GM18519 (cell line): ENCODE measurements around the gene TMEM100.
A peak's percentile ranks its signal among the peaks of the same experiment; 100 is the strongest.

Source experiments
- ATAC-seq: cut with Tn5 transposase; IDR thresholded peaks from one replicate; pipeline ENCODE4 v1.9.1; 2021; ENCODE audit warnings: mild to moderate bottlenecking, moderate library complexity; ENCODE audit not compliant: unreplicated experiment, low FRiP score

Gene TMEM100, protein sequence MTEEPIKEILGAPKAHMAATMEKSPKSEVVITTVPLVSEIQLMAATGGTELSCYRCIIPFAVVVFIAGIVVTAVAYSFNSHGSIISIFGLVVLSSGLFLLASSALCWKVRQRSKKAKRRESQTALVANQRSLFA

DNA sequence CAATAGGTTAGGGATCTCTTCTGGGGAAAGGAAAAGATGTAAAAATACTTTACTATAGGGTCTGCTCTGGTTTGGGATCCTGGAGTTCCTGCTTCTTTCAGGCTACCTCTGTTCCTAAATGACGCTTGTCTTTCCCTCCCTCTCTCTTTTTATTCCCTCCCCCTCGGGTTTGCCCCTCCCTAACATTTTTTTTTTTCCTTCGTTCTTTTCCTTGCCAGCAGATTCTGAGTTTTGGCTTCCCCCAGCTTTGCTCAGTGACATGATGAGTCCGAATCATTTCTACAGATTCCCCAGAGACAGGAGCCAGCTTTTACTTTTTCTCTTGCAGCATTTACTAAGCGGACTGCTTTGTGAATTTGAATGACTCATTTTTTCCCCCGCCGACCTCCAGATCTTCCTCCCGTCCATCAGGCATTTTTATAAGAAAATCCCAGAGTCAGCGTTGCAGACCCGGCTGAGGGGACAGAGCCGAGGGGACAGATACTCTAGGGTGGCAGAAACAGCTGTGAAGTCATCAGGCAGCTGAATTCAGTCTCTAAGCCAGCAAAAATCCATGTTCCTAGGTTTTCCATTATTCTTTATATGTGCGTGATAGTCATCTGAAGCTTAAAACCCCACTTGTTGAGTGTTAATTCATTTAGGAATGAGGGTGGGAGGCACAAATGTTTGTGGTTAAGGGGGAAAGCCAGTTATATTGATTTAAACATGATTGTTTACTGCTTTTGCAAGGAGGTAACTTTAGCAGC, at the start of gene TMEM100:
Gene TMEM100, minus strand, starts transcription at position 123 of the 746 bp plus-strand sequence. CDS start 1,794 bp downstream, outside the sequence.
- ATAC-seq: no peak

DNA sequence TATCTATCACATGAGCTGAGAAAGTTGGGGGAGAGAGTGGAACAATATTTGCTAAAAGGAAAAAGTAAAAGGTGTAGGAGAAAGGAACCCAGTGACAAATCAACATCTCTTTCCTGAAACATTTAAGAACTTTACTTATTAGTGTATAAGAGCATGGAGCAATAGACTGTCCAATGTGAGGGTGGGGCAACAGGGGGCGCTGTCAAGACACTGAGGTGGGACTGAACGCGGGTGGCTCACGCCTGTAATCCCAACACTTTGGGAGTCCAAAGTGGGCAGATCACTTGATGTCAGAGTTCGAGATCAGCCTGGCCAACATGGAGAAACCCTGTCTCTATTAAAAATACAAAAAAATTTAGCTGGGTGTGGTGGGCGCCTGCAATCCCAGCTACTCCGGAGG, 49.4 kb upstream of the TMEM100 start:
- no peak for ATAC-seq

DNA sequence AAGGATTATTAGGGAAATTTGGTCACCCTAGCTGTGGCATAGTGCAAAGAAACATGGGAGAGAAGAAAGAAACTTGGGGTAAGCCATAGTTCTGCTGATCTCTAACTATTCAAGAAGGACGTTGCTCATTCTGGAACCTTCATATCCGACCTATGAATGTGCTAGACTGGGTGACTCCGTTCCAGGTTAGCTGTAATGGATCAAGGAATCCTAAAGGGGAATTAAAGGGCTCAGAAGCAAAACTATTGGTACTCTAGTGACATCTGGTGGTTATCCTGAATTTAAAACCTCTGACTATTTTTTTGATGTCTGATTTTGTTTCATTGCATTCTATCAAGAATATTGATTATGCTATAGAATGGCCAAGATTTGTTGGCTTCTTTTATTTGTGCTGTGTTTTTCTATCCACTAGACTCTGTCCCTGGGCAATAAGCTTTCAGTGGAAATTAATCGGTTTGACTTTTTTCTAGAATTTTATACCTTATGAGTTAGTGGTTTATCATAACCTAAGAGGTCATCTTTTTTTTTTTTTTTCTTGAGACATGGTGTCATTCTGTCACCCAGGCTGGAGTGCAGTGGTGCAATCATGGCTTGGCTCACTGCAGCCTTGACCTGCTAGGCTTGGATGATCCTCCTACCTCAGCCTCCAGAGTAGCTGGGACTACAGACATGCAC, 47.7 kb upstream of the TMEM100 start:
- no peak for ATAC-seq

DNA sequence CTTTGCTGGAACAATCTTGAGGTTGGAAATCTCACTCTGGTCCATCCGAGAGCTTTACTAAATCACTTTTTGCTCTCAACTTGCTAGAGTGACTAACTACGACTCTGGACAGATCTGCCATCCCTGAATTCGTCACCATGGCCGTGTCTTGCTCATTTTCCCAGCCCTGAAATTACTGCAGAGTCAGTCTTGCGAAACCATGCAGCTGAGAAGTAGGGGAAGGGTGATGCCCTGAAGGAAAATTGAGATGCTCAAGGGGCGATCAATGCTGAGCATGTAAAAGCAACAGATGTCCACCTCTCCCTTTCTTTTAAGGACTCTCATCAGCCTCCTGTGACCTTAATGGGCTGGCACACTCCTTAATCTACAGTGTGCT, 46.9 kb upstream of the TMEM100 start:
- no peak for ATAC-seq

DNA sequence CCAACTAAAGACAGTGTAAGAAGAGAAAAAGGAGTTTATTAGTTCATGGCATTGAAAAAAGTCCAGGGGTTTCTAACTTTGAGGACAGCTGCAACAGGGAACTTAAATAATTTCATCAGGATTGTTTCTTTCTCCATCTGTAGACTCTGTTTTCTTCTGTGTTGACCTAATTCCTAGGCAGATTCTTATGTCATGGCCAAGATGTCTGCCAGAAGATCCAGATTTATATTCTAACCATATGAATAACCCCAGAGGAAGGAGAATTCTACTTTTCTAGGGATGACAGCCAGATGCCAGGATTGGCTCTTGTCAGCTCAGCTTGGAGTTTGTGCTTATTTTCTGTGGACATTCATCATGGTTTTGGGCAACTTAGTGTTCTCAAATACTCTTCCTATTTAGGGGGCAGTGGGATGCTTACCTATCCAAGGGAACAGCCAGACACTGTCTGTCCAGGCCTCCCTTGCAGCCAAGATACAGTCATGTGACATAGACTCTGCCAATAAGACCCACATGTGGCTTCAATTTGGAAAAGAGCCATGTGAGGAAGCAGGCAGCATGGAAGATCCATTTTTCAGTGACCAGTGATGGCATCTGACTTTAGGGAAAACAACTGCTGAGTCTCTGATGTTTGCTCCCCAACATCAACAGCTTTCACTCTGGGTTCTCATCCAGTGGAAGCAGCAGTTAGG, 46.4 kb upstream of the TMEM100 start:
- no peak for ATAC-seq

DNA sequence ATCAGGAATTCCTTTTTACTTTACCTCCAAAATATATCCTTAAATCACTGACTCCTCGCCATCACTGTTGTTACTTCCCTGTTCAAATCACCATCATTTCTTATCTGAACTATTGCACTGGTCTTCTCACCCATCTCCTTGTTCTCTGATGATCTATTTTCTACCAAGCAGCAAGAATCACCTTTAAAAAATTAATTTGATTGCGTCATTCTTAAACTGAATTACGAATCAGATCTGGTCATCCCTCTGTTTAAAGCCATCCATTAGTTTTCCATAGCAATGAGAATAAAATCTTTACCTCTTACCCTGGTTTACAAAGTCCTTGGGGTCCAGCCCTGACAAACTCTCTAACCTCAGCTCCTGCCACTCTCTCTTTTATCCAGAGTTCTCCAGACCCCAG, 42.8 kb upstream of the TMEM100 start:
- ATAC-seq: no peak

DNA sequence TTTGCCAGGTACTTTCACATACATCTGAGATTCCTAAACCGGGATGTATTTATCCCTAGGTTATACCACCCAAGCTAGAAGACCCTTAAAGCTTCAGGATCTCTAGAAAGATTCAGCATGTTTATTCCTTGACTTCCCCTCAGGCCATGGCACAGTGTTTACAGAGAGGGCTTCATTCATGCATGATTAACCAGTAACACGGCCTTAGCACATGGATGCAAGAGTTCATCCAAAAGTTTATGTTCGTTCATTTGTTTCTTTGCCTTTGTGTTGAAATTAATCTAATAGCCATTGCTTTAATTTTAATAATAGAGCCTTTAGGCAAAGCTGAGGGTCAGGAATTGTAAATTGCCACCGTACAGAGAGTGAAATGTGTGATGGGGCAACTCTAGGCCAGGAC, 41.9 kb upstream of the TMEM100 start:
- ATAC-seq: no peak

DNA sequence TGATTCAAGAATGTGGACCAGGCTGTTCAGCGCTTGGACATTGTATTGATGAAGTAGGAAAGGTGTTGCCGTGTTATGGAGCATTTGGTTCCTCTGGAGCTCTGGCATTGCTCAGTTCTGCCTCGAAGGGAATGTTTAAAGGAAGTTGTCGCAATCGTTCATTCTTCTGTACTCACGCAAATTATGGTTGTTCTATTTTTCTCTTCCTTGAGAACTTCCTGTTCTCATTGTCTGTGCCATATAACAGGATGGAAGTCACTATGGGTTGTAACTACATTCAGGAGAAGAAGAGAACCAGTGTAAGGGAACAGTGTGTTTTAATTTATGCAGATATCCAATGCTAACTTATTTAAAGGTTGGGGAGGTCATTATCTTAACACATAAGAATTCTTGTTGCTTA, 41.2 kb upstream of the TMEM100 start:
- no peak for ATAC-seq

DNA sequence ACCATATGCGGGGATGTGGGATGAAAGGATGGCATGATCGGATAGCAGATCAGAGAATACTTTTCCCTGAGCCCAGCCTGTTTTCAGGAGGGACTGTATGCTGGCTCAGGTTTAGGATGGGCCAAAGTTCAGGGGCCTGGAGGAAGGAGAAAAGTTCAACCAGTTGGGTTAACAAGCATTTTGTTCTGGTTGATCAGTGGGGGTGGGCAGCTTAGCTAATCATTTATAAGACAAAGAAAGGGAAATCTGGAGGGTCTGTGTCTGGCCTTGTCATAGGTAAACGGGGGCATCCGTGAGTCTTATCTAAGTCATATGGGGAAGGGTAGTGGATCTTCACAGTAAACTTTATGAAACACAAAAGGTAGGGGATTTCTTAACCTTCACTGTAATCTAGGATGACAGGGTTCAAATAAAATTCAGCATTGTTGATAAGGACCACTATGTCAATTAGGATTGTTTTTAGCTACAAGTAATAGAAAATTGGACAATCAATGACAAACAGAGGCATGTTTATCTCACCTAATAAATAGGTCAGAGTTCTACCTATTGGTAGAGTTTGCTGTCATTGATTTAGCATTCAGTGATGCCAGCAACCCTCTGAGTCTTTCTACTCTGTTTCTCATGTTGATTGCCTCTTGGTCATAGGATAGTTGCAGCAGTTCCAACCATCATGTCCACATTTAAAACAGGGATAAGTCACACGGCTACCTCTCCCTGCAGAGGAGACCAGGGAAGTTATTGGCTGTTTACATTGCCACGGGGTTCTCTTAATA, 39.6 kb upstream of the TMEM100 start:
- no peak for ATAC-seq

DNA sequence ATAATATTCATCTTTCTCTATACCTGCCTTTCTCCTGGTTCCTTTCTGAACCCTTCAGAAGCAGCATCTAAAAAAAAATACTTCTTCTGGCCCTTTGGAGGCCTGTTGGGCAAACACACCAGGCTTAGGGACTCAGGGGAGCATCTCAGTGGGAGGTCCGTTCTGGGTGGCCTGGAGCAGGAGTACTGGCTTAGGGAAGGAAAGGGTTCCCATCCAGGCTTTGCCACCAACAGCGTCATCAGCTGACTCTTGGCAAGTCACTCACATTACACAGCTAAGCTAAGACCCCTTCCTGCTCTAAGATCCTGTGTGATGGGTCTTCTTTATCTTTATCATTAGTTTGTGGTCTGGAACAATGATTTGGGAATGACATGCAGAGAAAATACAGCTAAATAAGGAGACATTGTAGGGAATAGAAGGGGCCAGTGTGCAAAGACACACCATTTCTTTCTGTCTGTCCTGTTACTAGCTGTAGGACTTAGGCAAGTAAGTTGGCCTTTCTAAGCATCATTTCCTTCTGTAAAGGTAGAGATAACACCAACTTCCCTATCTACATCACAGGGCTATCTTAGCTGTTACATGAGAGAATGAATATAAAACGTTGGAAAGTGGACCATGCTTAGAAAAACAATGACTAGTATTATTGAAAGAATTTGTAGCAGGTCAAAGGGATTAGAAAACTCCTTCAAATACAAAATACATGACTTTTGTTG, 38.1 kb upstream of the TMEM100 start:
- ATAC-seq: no peak

DNA sequence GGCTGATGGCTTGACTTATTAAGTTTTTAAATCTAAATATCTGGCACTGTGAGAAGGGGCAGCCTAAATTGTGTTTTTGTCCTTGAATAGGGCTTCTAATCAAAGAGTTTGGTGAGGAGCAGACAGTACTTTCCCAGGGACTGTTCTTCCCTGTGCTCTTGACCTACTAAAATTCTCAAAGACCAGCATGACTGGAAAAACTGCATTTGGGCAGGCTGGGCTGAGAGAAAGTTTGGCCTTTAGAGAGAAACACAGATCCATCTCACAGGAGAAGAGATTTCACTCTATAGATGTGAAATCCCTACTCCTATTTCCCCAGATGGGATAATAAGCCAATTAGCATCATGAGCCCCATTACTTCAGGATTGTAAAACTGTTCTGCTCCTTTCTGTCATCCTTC, 35.5 kb upstream of the TMEM100 start:
- no peak for ATAC-seq

DNA sequence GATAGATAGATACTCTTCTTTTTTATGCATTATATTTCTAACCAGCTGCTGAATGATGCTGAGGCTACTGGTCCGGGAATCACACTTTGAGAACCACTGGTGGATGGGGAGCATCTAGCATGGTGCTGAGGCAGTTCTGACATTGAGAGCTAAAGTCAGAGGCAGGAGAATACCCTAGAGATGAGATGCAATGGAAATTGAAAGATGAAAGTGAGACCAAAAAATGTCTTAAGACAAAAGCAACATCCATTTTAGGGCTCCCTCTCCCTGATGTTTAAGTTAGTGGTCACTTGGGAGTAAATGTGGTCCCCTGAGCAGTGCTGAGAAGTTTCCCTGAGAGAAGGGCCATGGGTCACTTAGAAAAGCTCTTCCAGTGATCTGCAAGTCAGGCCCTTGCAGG, 35.0 kb upstream of the TMEM100 start:
- ATAC-seq: no peak

DNA sequence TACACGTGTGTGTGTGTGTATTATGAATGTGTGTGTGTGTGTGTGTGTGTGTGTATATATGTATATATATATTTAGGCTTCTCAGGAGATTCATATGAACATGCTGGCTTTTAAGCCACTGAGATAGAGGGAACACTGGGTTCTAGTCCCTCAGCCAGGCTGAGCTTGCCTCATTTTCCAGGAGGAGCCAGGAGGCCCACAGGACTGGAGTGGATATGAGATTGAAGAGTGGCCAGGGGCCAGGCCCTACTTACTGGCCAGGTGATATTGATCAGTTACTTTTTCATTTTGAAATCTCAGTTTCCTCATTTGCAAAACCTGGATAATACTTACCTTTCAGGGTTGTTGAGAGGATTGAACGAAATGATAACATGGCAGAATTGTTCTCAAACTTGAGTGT, 34.0 kb upstream of the TMEM100 start:
- ATAC-seq: no peak

DNA sequence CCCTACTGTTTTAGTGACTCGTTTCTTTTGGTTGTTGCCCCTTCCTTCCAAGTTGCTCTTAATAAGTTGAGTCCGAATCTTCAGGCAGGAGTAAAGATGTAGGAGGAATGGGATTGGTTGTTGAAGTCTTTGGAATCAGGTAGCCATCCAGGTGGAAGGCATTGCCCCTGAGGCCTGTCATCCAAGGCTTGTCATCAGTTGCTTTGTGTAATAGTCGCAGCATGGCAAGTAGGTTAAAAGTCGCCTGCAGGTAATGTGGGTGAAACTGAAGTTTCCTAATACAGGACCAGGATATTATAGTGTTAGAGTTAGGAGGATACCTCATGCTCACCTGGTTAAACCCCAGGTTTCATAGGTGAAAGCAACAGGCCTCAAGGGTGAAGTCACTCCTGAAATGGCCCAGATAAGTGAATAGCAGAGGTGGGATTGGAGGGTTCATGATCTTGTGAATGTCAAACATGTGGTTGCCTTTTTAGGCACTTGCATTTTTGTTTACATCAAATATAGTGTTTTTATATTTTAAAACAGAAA, 29.1 kb upstream of the TMEM100 start:
- no peak for ATAC-seq

DNA sequence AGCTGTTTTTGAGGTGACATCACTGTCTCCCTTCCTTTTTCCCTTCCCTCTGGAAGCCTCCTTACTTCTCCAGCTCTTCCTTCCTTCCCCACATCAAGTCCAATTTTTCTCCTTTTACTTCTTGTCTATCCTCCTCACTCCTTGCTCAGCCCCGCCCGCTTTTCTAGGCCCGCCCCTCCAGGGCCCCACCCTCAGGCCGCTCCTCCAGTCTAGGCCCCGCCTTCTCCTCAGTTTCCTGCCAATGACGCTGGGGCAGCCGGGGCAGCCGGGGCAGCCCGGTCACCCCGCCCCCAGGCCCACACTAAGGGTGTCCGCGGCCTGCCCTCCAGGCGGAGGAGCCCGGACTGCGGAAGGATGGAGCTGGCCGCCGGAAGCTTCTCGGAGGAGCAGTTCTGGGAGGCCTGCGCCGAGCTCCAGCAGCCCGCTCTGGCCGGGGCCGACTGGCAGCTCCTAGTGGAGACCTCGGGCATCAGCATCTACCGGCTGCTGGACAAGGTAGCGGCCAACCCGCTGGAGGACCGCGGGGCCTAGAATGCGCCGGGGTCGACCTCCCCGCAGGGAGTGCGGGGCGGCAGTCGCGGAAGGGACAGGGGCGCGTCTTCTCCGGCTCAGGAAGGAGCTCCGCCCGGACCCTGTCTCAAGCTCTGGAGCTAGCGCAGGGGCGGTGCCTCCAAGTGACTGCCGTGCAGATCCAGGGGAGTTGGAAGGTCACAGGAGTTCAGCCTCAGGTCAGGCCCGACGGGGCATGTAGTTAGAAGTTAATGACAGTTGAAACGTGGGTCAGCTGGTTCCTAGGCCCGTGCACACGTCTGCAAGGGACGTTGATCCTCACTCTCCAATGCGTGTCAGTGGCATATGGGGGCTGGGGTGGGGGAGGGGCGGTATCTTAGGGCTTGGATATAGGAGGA, 28.3 kb upstream of the TMEM100 start, which contains the start of gene PCTP:
Gene PCTP, plus strand, starts transcription at position 302 of the 908 bp plus-strand sequence. Its CDS starts 53 bp downstream, at position 355.
- ATAC-seq: peak; percentile 93

DNA sequence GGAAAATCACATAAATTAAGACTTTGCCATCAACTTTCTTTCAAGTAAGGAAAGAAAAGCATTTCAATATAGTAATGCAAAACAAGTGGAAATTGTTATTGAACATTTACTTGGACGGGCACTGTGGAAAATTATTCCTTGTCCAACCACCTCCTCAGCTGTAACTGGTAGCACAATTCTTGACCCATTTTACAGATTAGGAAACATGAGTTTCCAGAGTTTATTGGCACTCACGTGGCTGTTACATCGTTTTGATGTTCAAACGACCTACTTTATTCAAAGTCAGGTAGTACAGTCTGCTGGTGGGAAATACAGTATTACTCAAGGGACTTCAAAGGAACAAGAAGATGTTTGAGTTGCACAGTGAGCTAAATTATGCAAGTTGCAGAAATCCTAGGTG, 27.3 kb upstream of the TMEM100 start:
- ATAC-seq: no peak

DNA sequence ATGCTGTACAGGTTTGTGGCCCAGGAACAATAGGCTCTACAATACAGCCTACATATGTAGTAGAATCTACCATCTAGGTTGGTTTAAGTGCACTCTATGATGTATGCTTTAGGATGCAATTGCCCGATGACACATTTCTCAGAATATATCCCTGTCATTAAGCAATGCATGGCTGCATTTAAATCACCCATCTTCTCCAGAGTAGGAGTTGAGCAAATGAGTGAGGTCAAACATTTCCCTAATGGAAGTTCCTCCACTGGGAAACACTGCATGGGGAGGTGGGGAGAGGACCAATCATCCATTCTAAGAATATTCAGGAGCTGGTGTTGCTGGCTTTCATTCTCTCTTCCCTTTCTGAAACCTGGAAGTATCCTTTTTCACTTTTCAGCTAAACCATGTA, 26.2 kb upstream of the TMEM100 start:
- ATAC-seq: no peak

DNA sequence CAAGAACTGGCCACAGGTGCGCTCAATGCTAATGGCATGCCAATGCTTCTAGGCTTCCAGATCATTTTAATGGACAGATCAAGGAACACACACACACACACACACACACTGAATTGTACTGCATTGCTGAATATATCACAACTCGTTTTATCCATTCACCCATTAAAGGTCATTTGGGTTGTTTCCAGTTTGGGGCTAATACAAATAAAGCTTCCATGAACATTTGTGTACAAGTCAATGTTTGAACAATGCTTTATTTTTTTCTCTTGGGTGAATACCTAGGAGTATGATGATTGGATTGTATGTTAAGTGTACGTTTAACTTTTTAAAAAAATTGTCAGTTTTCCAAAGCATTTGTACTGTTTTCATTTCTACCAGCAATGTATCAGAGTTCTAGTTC, 24.5 kb upstream of the TMEM100 start:
- ATAC-seq: no peak

DNA sequence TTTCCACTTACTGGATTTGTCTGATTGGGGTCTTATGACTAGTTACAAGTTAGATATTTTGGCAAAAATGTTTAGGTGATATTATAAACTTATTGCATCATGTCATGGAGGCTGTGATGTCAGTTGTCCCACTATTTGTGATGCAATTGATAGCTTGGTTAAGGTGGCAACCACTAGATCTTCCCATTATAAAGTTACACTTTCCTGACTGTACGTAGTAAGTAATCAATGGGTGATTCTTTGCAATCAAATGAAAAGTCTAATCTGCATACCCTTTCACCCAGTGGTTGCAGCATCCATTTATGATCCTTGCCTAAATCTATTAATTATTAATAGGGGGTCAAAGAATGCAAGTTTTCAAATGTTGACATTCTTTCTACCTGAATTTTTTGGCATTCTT, 23.8 kb upstream of the TMEM100 start:
- ATAC-seq: no peak
